GM12892 (cell line): ENCODE results near the gene QRFP.

ENCODE experiments used
- DNase-seq: peaks from one replicate; pipeline ENCODE4 v3.0.0; 2011; ENCODE audit not compliant: insufficient read length
- FAIRE-seq: peaks from 2 replicates; lab custom pipeline; 2011; peaks lifted over from hg19 to GRCh38; lab: Jason Lieb, UNC
- POLR2A ChIP-seq: IDR thresholded peaks from 2 replicates; pipeline ENCODE4 v1.6.1; 2011; ENCODE audit warnings: low read depth, low read length, control low read depth
- POLR2AphosphoS5 ChIP-seq: IDR thresholded peaks from 2 replicates; pipeline ENCODE4 v1.6.1; 2011; ENCODE audit warnings: low read depth, low read length, control low read depth
- TAF1 ChIP-seq: IDR thresholded peaks from 2 replicates; pipeline ENCODE4 v1.6.1; 2011; ENCODE audit warnings: low read depth, mild to moderate bottlenecking, control low read depth, low read length, borderline replicate concordance

QRFP gene

GRCh38 chr9:130906735-130907416 is 10.3 kb upstream of the QRFP start:
- no peak for DNase-seq
- no peak for FAIRE-seq
- no peak for TF ChIP-seq POLR2AphosphoS5
- TF ChIP-seq POLR2A: no peak

GRCh38 chr9:130905902-130906734 is 9.5 kb upstream of the QRFP start:
- TF ChIP-seq TAF1 (no peak), POLR2A (no peak), POLR2AphosphoS5 (no peak)
- FAIRE-seq (no peak), DNase-seq (no peak)

GRCh38 chr9:130905125-130905901 is 8.7 kb upstream of the QRFP start:
- no peak for FAIRE-seq
- no peak for TF ChIP-seq POLR2A
- TF ChIP-seq POLR2AphosphoS5: no peak
- no peak for TF ChIP-seq TAF1

GRCh38 chr9:130904070-130905044 is 7.7 kb upstream of the QRFP start:
- TF ChIP-seq POLR2A: no peak
- no peak for TF ChIP-seq POLR2AphosphoS5
- TF ChIP-seq TAF1: no peak
- DNase-seq (no peak), FAIRE-seq (no peak)

More at GRCh38 chr9:130905125-130905901, 8.7 kb upstream of the QRFP start:
- no peak for DNase-seq

- no peak for FAIRE-seq
- TF ChIP-seq TAF1: no peak
- TF ChIP-seq POLR2AphosphoS5: no peak
- no peak for TF ChIP-seq POLR2A
- DNase-seq: no peak
These were observed 6.8 kb upstream of the QRFP start for GRCh38 chr9:130903194-130904069.

DNA sequence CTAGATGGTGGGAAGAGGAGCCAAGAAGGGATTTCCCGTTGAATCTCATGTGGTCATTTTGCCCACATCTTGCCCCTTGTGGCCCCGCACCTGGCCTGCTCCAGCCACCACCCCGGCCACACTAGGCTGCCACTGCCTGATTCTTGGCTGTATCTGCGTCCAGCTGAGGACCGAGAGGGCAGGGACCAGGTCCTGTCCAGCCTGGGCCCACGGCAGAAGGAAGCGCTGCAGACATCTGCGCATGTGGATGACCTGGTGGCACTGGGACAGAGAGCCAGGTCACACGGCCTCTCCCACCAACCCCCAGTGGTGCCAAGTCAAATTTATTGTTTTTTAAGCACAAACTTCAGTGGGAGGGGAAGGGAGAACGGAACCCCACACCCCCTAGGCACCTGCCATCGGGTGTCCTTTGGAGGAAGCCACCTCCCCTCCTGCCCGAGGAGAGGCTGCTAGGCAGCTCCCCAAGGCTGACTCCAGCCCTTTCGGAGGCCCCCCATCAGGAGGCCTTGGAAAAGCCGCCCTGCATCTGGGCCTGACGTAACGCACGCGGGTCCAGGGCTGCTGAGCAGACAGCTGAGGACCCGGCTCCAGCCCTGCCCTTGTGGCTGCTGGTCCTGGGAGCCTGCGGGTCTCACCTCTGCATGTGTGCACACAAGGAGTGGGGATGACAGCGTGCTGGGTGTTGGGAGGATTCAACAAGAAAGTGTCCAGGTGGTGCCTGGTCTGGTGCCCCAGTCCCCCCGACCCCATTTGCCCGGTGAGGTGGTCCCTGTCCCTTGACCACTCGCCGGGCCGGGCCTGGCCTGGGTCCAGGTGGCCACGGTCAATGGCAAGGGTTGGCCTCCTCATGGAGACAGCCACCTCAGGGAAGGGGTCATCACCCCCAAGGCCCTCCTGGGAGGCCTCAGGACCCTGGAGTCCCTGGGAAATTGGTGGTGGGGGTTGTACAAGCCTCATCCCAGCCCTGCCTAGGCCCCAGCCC is 5.9 kb upstream of the QRFP start:
- FAIRE-seq: no peak
- DNase-seq: no peak
- TF ChIP-seq TAF1 (no peak), POLR2A (no peak), POLR2AphosphoS5 (no peak)

DNA sequence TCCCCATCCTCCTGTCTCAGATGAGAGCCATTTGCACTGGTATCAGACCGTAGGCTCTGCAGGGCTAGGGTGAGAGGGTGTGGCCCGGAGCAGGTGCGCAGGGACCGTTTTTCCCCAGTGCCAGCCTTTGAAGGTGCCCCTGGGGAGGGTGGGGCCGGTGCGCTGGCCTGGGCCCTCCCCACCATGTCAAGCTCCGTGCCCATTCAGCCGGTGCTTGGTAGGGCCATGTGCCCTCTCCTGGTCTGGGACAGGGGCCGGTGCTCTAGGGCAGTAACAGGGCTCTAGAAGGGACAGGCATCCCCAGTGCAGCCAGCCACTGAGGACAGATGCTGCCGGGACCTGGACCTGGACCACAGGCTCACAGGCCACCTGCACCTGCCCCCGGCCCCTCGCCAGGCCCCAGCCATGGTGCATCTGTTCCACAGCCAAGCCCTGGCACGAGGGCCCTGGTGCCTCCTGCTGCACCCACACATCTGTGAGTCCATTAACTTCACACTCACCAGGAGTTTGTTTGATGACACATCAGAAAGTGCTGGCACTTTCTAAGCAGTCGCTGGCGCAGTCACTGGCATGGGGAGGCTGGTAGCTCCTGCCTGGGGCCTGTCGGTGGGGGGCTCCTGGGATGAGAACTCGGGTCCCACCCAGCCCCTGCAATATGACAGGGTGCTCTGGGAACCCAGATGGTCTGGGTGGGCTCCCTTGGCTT is 5.0 kb upstream of the QRFP start:
- no peak for DNase-seq

More for the DNA sequence above, 5.0 kb upstream of the QRFP start:
- no peak for FAIRE-seq
- TF ChIP-seq POLR2A (no peak), TAF1 (no peak), POLR2AphosphoS5 (no peak)
